ENCODE results near the gene EVI5L.

DNA sequence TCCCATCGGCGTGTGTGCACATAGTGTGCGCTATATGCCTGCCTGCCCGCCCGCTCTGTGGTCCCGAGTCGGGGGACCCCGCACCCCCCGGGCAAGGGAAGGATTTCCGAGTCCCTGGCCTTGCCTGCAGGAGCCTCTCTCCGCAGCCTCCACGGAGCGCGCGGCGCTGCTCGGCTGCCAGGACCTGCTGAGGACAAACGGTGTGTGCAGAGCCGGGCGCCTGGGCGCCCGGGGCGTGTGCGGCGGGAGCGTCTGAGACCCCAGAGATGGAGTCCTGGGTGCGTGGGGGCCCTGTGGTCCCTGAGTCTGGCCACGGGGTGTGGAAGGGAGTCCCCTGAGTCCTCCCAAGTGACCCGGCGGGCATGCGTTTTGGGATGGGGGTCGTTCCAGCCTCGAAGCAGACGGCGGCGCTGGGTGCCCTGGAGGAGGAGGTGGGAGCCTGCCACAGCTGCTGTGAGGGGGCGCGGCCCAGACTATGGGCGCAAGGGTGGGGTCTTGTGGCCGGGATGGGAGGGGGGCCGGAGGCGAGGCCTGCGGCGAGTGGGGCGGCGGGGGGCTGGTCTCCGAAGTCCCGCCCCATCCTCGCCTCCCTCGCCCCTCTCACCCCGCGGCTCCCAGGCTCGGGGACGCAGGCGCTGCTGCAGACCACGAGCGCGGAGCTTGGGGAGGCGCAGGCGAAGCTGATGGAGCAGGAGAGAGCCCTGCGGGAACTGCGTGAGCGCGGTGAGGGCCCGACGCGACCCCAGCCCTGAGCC is 41.7 kb upstream of the EVI5L start:
- TF ChIP-seq, protein P1, sequence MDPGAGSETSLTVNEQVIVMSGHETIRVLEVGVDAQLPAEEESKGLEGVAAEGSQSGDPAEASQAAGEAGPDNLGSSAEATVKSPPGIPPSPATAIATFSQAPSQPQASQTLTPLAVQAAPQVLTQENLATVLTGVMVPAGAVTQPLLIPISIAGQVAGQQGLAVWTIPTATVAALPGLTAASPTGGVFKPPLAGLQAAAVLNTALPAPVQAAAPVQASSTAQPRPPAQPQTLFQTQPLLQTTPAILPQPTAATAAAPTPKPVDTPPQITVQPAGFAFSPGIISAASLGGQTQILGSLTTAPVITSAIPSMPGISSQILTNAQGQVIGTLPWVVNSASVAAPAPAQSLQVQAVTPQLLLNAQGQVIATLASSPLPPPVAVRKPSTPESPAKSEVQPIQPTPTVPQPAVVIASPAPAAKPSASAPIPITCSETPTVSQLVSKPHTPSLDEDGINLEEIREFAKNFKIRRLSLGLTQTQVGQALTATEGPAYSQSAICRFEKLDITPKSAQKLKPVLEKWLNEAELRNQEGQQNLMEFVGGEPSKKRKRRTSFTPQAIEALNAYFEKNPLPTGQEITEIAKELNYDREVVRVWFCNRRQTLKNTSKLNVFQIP (CRISPR knock-in tag; IDR thresholded peaks at IDR 0.05; ENCODE audit: borderline replicate concordance, low read depth), result no peak
- TF ChIP-seq ZFP30 (CRISPR knock-in tag; IDR thresholded peaks at IDR 0.05) (no peak), ZNF565 (CRISPR knock-in tag; conservative IDR thresholded peaks at IDR 0.05; ENCODE audit: low read depth) (no peak), ZFP3 (CRISPR knock-in tag; IDR thresholded peaks at IDR 0.05) (no peak), RARB (CRISPR knock-in tag; IDR thresholded peaks at IDR 0.05) (no peak), TOX (CRISPR knock-in tag; IDR thresholded peaks at IDR 0.05; ENCODE audit: borderline replicate concordance) (no peak), TCF4 (CRISPR knock-in tag; IDR thresholded peaks at IDR 0.05; ENCODE audit: borderline replicate concordance) (no peak), ZNF8 (CRISPR knock-in tag; IDR thresholded peaks at IDR 0.05) (no peak), CSRNP3 (CRISPR knock-in tag; IDR thresholded peaks at IDR 0.05) (no peak)
- TF ChIP-seq, protein P2, sequence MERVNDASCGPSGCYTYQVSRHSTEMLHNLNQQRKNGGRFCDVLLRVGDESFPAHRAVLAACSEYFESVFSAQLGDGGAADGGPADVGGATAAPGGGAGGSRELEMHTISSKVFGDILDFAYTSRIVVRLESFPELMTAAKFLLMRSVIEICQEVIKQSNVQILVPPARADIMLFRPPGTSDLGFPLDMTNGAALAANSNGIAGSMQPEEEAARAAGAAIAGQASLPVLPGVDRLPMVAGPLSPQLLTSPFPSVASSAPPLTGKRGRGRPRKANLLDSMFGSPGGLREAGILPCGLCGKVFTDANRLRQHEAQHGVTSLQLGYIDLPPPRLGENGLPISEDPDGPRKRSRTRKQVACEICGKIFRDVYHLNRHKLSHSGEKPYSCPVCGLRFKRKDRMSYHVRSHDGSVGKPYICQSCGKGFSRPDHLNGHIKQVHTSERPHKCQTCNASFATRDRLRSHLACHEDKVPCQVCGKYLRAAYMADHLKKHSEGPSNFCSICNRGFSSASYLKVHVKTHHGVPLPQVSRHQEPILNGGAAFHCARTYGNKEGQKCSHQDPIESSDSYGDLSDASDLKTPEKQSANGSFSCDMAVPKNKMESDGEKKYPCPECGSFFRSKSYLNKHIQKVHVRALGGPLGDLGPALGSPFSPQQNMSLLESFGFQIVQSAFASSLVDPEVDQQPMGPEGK (CRISPR knock-in tag; IDR thresholded peaks at IDR 0.05; ENCODE audit: borderline replicate concordance), result no peak
- TF ChIP-seq, protein P3, sequence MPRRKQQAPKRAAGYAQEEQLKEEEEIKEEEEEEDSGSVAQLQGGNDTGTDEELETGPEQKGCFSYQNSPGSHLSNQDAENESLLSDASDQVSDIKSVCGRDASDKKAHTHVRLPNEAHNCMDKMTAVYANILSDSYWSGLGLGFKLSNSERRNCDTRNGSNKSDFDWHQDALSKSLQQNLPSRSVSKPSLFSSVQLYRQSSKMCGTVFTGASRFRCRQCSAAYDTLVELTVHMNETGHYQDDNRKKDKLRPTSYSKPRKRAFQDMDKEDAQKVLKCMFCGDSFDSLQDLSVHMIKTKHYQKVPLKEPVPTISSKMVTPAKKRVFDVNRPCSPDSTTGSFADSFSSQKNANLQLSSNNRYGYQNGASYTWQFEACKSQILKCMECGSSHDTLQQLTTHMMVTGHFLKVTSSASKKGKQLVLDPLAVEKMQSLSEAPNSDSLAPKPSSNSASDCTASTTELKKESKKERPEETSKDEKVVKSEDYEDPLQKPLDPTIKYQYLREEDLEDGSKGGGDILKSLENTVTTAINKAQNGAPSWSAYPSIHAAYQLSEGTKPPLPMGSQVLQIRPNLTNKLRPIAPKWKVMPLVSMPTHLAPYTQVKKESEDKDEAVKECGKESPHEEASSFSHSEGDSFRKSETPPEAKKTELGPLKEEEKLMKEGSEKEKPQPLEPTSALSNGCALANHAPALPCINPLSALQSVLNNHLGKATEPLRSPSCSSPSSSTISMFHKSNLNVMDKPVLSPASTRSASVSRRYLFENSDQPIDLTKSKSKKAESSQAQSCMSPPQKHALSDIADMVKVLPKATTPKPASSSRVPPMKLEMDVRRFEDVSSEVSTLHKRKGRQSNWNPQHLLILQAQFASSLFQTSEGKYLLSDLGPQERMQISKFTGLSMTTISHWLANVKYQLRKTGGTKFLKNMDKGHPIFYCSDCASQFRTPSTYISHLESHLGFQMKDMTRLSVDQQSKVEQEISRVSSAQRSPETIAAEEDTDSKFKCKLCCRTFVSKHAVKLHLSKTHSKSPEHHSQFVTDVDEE (CRISPR knock-in tag; IDR thresholded peaks at IDR 0.05), result no peak
